Type B pancreatic cell (in vitro differentiated cells): ENCODE measurements around the gene PGRMC1. TPM values are rescaled to one million over a fixed set of nuclear protein-coding genes. Genes with fewer than 3 reads are reported as not detected.
"Not testable (repeated sequence)": the region's sequence is repeated elsewhere in the genome, so short reads cannot be mapped to it uniquely, and the experiment has no call there.

Experiments
- DNase-seq: peaks from one replicate; pipeline ENCODE4 v3.0.0; 2021; ENCODE audit warnings: mixed read lengths; ENCODE audit not compliant: unreplicated experiment; ENCODE audit errors: extremely low spot score
- H3K27ac Mint-ChIP-seq: 2 replicates; pipeline ENCODE4 v1.8.0; 2021; ENCODE audit warnings: mild to moderate bottlenecking, mixed read lengths
- H3K27me3 Mint-ChIP-seq: 2 replicates; pipeline ENCODE4 v1.8.0; 2021; ENCODE audit warnings: mixed read lengths
- H3K36me3 Mint-ChIP-seq: 2 replicates; pipeline ENCODE4 v1.8.0; 2021; ENCODE audit warnings: mixed read lengths
- H3K4me1 Mint-ChIP-seq: one replicate; pipeline ENCODE4 v1.8.0; 2021; ENCODE audit warnings: mixed read lengths; ENCODE audit not compliant: unreplicated experiment
- H3K4me3 Mint-ChIP-seq: 2 replicates; pipeline ENCODE4 v1.8.0; 2021; ENCODE audit warnings: mild to moderate bottlenecking, mixed read lengths
- H3K9me3 Mint-ChIP-seq: 2 replicates; pipeline ENCODE4 v1.8.0; 2021; ENCODE audit warnings: mixed read lengths
- total RNA-seq: library from RNA; stranded (reverse); gene quantifications from 2 replicates; pipeline ENCODE4 v1.2.1, GENCODE V29; 2021; ENCODE audit warnings: low replicate concordance
- TF ChIP-seq, protein P1 (sequence below): fragments of 200-600 bp; sonication (generic); conservative IDR thresholded peaks from 2 replicates; pipeline ENCODE4 v1.5.0; 2021; ENCODE audit warnings: antibody characterized with exemption, mild to moderate bottlenecking

PGRMC1 gene
- total RNA-seq, 1 donor from 2014 or later, result 206 TPM

DNA sequence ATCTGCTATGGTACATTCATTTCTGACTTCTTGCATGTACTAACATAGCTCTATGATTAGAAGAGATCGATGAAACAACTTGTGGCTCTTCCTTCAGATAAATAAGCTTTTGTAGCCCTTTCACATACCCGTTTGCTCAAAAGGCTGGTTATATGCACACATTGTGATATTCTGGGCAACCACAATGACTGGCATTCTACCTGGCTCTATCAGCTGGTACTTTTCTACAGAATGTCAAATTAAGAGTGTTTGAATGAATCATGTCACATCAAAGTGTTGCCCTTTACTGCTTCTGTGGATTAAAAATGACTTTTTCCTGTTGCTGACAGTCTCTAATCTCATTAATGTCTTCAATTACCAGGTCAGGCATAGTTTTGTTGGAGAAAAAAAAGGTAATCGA is 11.6 kb downstream of the PGRMC1 start:
- H3K4me3 Mint-ChIP-seq, result no peak overlapping the region
- H3K27ac Mint-ChIP-seq, result no peak overlapping the region
- TF ChIP-seq, protein P1, sequence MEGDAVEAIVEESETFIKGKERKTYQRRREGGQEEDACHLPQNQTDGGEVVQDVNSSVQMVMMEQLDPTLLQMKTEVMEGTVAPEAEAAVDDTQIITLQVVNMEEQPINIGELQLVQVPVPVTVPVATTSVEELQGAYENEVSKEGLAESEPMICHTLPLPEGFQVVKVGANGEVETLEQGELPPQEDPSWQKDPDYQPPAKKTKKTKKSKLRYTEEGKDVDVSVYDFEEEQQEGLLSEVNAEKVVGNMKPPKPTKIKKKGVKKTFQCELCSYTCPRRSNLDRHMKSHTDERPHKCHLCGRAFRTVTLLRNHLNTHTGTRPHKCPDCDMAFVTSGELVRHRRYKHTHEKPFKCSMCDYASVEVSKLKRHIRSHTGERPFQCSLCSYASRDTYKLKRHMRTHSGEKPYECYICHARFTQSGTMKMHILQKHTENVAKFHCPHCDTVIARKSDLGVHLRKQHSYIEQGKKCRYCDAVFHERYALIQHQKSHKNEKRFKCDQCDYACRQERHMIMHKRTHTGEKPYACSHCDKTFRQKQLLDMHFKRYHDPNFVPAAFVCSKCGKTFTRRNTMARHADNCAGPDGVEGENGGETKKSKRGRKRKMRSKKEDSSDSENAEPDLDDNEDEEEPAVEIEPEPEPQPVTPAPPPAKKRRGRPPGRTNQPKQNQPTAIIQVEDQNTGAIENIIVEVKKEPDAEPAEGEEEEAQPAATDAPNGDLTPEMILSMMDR, result no peak
- DNase-seq, result no peak
- H3K36me3 Mint-ChIP-seq, result peaks cover 19% of the 10 kb centered on the region
- no peaks in the 10 kb centered on the region for H3K4me1 Mint-ChIP-seq
- no peaks in the 10 kb centered on the region for H3K27me3 Mint-ChIP-seq
- no peaks in the 10 kb centered on the region for H3K9me3 Mint-ChIP-seq

DNA sequence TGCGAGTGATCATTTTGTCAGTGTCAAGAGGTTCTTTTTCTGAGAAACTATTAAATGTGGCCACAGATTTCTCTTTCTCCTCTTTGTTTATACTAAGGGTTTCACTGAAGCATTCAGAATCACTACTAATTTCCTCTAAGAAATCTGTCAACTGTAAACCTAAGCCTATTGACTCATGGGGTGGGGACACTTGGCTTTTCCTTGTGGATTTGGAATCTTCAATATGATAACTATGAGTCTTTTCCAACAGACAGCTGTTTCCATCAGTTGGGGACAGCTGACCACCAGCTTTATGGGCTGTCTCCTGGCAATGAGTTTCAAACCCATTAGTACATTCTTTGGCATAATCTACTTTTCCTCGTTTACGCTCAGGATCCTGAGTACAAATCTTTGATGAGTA is 13.8 kb downstream of the PGRMC1 start:
- no peak for DNase-seq
- no peak overlapping the region for H3K27ac Mint-ChIP-seq
- H3K4me1 Mint-ChIP-seq, result no peaks in the 10 kb centered on the region
- peaks cover 9% of the 10 kb centered on the region for H3K36me3 Mint-ChIP-seq
- no peaks in the 10 kb centered on the region for H3K27me3 Mint-ChIP-seq
- H3K9me3 Mint-ChIP-seq, result no peaks in the 10 kb centered on the region
- TF ChIP-seq, protein P1, result no peak
- no peak overlapping the region for H3K4me3 Mint-ChIP-seq

DNA sequence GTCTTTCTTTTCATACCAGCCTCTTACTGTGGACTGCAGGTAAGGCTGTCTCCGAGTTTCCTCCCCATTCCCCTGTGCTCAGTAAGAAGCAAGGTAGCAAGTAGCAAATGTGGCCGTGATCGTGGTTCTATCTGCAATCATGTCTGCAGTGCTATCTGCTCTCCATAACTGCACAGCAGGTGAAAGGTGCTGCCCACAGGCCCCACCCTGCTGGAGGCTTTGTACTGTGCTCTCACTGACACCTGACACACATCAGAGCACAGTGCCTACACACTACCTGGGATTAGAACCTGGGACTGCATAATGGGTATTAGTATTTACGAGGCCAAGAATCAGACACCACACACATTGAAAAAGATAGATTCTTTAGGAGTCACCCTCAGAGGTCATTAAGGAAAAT is 15.3 kb downstream of the PGRMC1 start:
- Mint-ChIP-seq H3K36me3 (no peaks in the 10 kb centered on the region), H3K4me1 (no peaks in the 10 kb centered on the region), H3K27ac (no peak overlapping the region), H3K27me3 (no peaks in the 10 kb centered on the region), H3K4me3 (no peak overlapping the region), H3K9me3 (no peaks in the 10 kb centered on the region)
- TF ChIP-seq, protein P1, result no peak
- no peak for DNase-seq

DNA sequence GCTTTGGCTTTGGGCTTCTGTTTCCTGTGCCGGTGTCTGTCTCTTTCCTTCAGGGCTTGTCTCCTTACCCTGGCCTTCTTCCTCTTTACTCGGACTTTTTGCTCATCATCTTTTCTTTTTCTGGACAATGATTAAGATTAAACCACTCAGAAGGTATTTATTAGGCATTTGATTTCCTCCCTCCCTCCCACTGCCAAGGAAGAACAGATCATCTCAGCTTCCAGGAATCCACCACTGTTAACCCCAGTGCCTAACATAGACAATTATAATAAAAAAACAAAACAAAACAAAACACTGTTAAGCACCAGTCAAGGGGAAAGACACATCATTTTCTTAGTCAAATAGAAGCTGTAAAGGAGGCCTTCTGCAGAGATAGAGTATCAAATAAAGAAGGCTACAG is 16.6 kb downstream of the PGRMC1 start:
- H3K9me3 Mint-ChIP-seq, result no peaks in the 10 kb centered on the region
- TF ChIP-seq, protein P1, result no peak
- no peak for DNase-seq
- no peaks in the 10 kb centered on the region for H3K36me3 Mint-ChIP-seq
- H3K27me3 Mint-ChIP-seq, result no peaks in the 10 kb centered on the region
- H3K4me1 Mint-ChIP-seq, result no peaks in the 10 kb centered on the region
- H3K27ac Mint-ChIP-seq, result no peak overlapping the region
- H3K4me3 Mint-ChIP-seq, result no peak overlapping the region

DNA sequence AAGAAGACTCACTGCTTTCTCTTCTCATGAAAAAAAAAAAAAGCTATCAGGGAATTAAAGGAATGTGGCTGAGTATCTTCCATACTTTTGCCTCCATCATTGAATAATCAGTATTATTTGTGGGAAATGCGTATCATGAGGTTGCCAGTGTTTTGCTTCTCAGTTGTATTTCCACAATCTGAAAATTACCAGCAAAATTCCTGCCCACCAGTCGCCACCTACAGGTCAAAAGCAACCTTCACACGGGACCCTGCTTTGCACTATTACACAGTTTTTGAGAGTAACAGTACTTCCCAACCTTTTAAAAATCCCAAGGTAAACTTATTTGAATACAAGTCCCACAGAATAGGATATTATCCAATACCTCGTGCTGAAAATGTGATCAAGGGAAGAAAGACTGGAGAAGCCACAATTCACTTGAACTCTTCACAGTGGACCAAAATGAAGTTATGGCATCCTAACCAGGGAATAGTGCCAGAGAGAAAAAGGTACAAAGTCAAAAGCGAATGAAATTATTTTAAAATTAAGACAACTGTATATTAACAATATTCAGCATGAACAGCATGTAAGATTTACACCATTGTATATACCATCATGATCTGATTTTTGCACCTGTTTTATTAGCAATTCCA is 30.4 kb downstream of the PGRMC1 start:
- Mint-ChIP-seq H3K27ac (no peak overlapping the region), H3K4me1 (no peaks in the 10 kb centered on the region), H3K36me3 (no peaks in the 10 kb centered on the region), H3K27me3 (no peaks in the 10 kb centered on the region), H3K9me3 (no peaks in the 10 kb centered on the region), H3K4me3 (no peak overlapping the region)
- no peak for DNase-seq
- TF ChIP-seq, protein P1, result peak; percentile 78

DNA sequence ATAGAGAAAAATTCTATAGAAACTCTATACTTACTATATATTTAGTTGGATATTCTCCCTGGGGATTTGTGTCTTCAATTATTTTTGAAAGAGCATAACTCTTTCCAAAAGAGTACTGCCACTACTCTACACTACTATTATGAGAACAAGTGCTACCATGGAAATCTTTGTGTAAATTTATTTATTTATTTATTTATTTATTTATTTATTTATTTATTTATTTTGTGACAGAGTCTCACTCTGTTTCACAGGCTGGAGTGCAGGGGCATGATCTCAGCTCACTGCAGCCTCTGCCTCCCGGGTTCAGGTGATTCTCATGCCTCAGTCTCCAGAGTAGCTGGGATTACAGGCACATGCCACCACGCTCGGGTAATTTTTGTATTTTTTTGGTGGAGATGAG is 31.0 kb downstream of the PGRMC1 start:
- not testable (repeated sequence) for H3K4me1 Mint-ChIP-seq, H3K27ac Mint-ChIP-seq, H3K27me3 Mint-ChIP-seq, H3K9me3 Mint-ChIP-seq, DNase-seq, H3K4me3 Mint-ChIP-seq, H3K36me3 Mint-ChIP-seq
